ENCODE results near the gene GGT5.
A peak's percentile ranks its signal among the peaks of the same experiment; 100 is the strongest.
"Not testable (repeated sequence)": the region's sequence is repeated elsewhere in the genome, so short reads cannot be mapped to it uniquely, and the experiment has no call there.

The GGT5 gene

GRCh38 chr22:24233235-24233634, 11.6 kb downstream of the GGT5 start:
- no peak for DNase-seq (ENCODE audit: low read depth in 2 of 2)

- no peak for DNase-seq (ENCODE audit: low read depth in 2 of 2)
Measured at GRCh38 chr22:24232725-24233124, 12.2 kb downstream of the GGT5 start.

GRCh38 chr22:24232124-24232523, 12.8 kb downstream of the GGT5 start:
- DNase-seq (ENCODE audit: low read depth in 2 of 2) = no peak

- no peak for DNase-seq (ENCODE audit: low read depth in 2 of 2)
Measured at GRCh38 chr22:24231706-24232105, 13.2 kb downstream of the GGT5 start.

GRCh38 chr22:24230911-24231656, 13.8 kb downstream of the GGT5 start:
- DNase-seq (ENCODE audit: low read depth in 2 of 2) = peak; percentile 35 to 61

- DNase-seq (ENCODE audit: low read depth in 2 of 2) = no peak
Measured at GRCh38 chr22:24225951-24226350, 18.9 kb downstream of the GGT5 start.

GRCh38 chr22:24225044-24225601, 19.8 kb downstream of the GGT5 start:
- no peak for DNase-seq (ENCODE audit: low read depth in 2 of 2)

- DNase-seq (ENCODE audit: low read depth in 2 of 2) = no peak
Measured at GRCh38 chr22:24224468-24224867, 20.4 kb downstream of the GGT5 start.

GRCh38 chr22:24219750-24220149, 25.1 kb downstream of the GGT5 start:
- DNase-seq (ENCODE audit: low read depth in 2 of 2) = no peak

- DNase-seq (ENCODE audit: low read depth in 2 of 2) = no peak
Measured at GRCh38 chr22:24217384-24217783, 27.5 kb downstream of the GGT5 start.

- no peak for DNase-seq (ENCODE audit: low read depth in 2 of 2)
Measured at GRCh38 chr22:24216541-24217209, 28.2 kb downstream of the GGT5 start.

GRCh38 chr22:24214467-24215285, 30.2 kb downstream of the GGT5 start:
- DNase-seq (ENCODE audit: low read depth in 2 of 2) = no peak

- not testable (repeated sequence) for DNase-seq (ENCODE audit: low read depth in 2 of 2)
Measured at GRCh38 chr22:24213111-24213510, 31.8 kb downstream of the GGT5 start.

- not testable (repeated sequence) for DNase-seq (ENCODE audit: low read depth in 2 of 2)
Measured at GRCh38 chr22:24211716-24212115, 33.2 kb downstream of the GGT5 start.

- not testable (repeated sequence) for DNase-seq (ENCODE audit: low read depth in 2 of 2)
Measured at GRCh38 chr22:24210409-24210808, 34.5 kb downstream of the GGT5 start.

- DNase-seq (ENCODE audit: low read depth in 2 of 2) = no peak
Measured at GRCh38 chr22:24209687-24210086, 35.2 kb downstream of the GGT5 start.

GRCh38 chr22:24209016-24209415, 35.9 kb downstream of the GGT5 start:
- no peak for DNase-seq (ENCODE audit: low read depth in 2 of 2)

GRCh38 chr22:24208012-24208749, 36.7 kb downstream of the GGT5 start:
- no peak for DNase-seq (ENCODE audit: low read depth in 2 of 2)

GRCh38 chr22:24207264-24208011, 37.4 kb downstream of the GGT5 start:
- DNase-seq (ENCODE audit: low read depth in 2 of 2) = no peak

GRCh38 chr22:24206460-24207263, 38.2 kb downstream of the GGT5 start:
- not testable (repeated sequence) for DNase-seq (ENCODE audit: low read depth in 2 of 2)

Data from stimulated activated CD4-positive, alpha-beta T cell treated with anti-CD3 and anti-CD28 coated beads, Interleukin-15, amount 100 ng/mL, for 48 hours (primary cell).